ENCODE data around the gene PROM2. TPM values are rescaled to one million over a fixed set of nuclear protein-coding genes. Genes with fewer than 3 reads are reported as not detected.

The PROM2 gene
- total and polyA plus RNA-seq, 4 donors: 0.11 to 1.1 (median 0.24) TPM

GRCh38 chr2:95320344-95320712, 46.1 kb downstream of the PROM2 start:
- TF ChIP-seq FOXA1 (IDR thresholded peaks at IDR 0.05): no peak
- no peak for TF ChIP-seq NR2F2 (IDR thresholded peaks at IDR 0.05)
- TF ChIP-seq MAX (IDR thresholded peaks at IDR 0.05): no peak
- TF ChIP-seq FOXA2 (IDR thresholded peaks at IDR 0.05): no peak
- no peak for TF ChIP-seq HNF4A (conservative IDR thresholded peaks at IDR 0.05)
- Histone ChIP-seq H3K27ac (ENCODE audit: low read depth in 1 of 2, low read length in 2 of 2) (no peak overlapping the region), H3K27me3 (ENCODE audit: control insufficient read depth in 4 of 4, insufficient read depth in 4 of 4, low read length in 3 of 4) (no peaks in the 10 kb centered on the region), H3K36me3 (ENCODE audit: control insufficient read depth in 4 of 4, insufficient read depth in 3 of 4, low read depth in 1 of 4, low read length in 3 of 4) (no peaks in the 10 kb centered on the region), H3K4me1 (ENCODE audit: control insufficient read depth in 4 of 4, insufficient read depth in 4 of 4, low read length in 3 of 4) (no peaks in the 10 kb centered on the region), H3K9me3 (ENCODE audit: control insufficient read depth in 4 of 4, low read length in 3 of 4) (no peaks in the 10 kb centered on the region), H3K4me3 (ENCODE audit: low read depth in 1 of 3, low read length in 3 of 3) (no peak overlapping the region), H3K9ac (ENCODE audit: low read depth in 1 of 2, low read length in 2 of 2) (no peak overlapping the region)
- no peak for DNase-seq (ENCODE audit: low spot score)
- WGBS: 71% methylated on average over 11 of the region's 11 CpGs

GRCh38 chr2:95320986-95321767, 46.9 kb downstream of the PROM2 start:
- no peak overlapping the region for H3K27ac ChIP-seq (ENCODE audit: low read depth in 1 of 2, low read length in 2 of 2)
- H3K4me1 ChIP-seq (ENCODE audit: control insufficient read depth in 4 of 4, insufficient read depth in 4 of 4, low read length in 3 of 4): no peaks in the 10 kb centered on the region
- WGBS: 78% methylated on average over 18 of the region's 18 CpGs
- H3K4me3 ChIP-seq (ENCODE audit: low read depth in 1 of 3, low read length in 3 of 3): no peak overlapping the region
- TF ChIP-seq ATF3 (IDR thresholded peaks at IDR 0.05): no peak
- no peak for TF ChIP-seq RXRA (IDR thresholded peaks at IDR 0.05)
- no peak for TF ChIP-seq ZBTB33 (IDR thresholded peaks at IDR 0.05)
- no peak for TF ChIP-seq MAX (IDR thresholded peaks at IDR 0.05)
- no peak for TF ChIP-seq RAD21 (IDR thresholded peaks at IDR 0.05)
- no peak for TF ChIP-seq JUND (IDR thresholded peaks at IDR 0.05)
- no peak for TF ChIP-seq TAF1 (conservative IDR thresholded peaks at IDR 0.05)
- TF ChIP-seq YY1 (IDR thresholded peaks at IDR 0.05): no peak
- TF ChIP-seq FOXA1 (IDR thresholded peaks at IDR 0.05): no peak
- no peak for TF ChIP-seq HNF4G (IDR thresholded peaks at IDR 0.05)
- TF ChIP-seq NR2F2 (IDR thresholded peaks at IDR 0.05): no peak
- no peak for TF ChIP-seq REST (IDR thresholded peaks at IDR 0.05)
- TF ChIP-seq EGR1 (IDR thresholded peaks at IDR 0.05; ENCODE audit: low read depth in 2 of 2): no peak
- TF ChIP-seq HNF4A (conservative IDR thresholded peaks at IDR 0.05): no peak
- no peak for TF ChIP-seq GABPA (IDR thresholded peaks at IDR 0.05 in 1 of 2, conservative IDR thresholded peaks at IDR 0.05 in 1 of 2)
- TF ChIP-seq CTCF (IDR thresholded peaks at IDR 0.05; ENCODE audit: low read depth, low read length, missing input control): no peak
- TF ChIP-seq FOXA2 (IDR thresholded peaks at IDR 0.05): no peak
- no peaks in the 10 kb centered on the region for H3K36me3 ChIP-seq (ENCODE audit: control insufficient read depth in 4 of 4, insufficient read depth in 3 of 4, low read depth in 1 of 4, low read length in 3 of 4)
- no peak for DNase-seq (ENCODE audit: low spot score)
- H3K9ac ChIP-seq (ENCODE audit: low read depth in 1 of 2, low read length in 2 of 2): no peak overlapping the region
- no peaks in the 10 kb centered on the region for H3K9me3 ChIP-seq (ENCODE audit: control insufficient read depth in 4 of 4, low read length in 3 of 4)
- no peaks in the 10 kb centered on the region for H3K27me3 ChIP-seq (ENCODE audit: control insufficient read depth in 4 of 4, insufficient read depth in 4 of 4, low read length in 3 of 4)

Data from liver (tissue), 9 donors.